Fibroblast of lung (primary cell): Measurements from ENCODE around the gene BAX.

Experiments used
- CTCF ChIP-seq, 2 donors: IDR thresholded peaks in 1 of 2; conservative IDR thresholded peaks in 1 of 2; 1 replicate in 1 of 2; 2 replicates in 1 of 2; pipeline ENCODE4 v1.5.1; 2011 to 2012; ENCODE audit warnings: low read length in 2 of 2, control low read depth in 1 of 2, inconsistent platforms in 1 of 2, low read depth in 1 of 2, mild to moderate bottlenecking in 1 of 2
- EZH2 ChIP-seq: IDR thresholded peaks from 2 replicates; pipeline ENCODE4 v1.5.1; 2012; ENCODE audit warnings: low read length, control low read depth, mild to moderate bottlenecking; ENCODE audit errors: missing control alignments

- TF ChIP-seq EZH2 (no peak), CTCF (conservative IDR thresholded peaks at IDR 0.05 in 1 of 2, IDR thresholded peaks at IDR 0.05 in 1 of 2; ENCODE audit: low read depth in 1 of 2, low read length in 2 of 2) (peak; percentile 95)
These were observed 16.3 kb downstream of the BAX start for GRCh38 chr19:48970923-48971395.
